Trophoblast cell (in vitro differentiated cells and primary cell): ENCODE results near the gene DSCAM.
A peak's percentile ranks its signal among the peaks of the same experiment; 100 is the strongest.

ENCODE experiments used
- DNase-seq, 2 donors: peaks; one replicate each; pipeline ENCODE4 v3.0.0-alpha.2; 2016
- H2AFZ ChIP-seq: 2 replicates; pipeline ENCODE4 v1.6.1; 2013; ENCODE audit warnings: low read length, moderate library complexity, mild to moderate bottlenecking; ENCODE audit not compliant: insufficient read depth, poor library complexity
- H2AK5ac ChIP-seq: 2 replicates; pipeline ENCODE4 v1.6.1; 2013; ENCODE audit warnings: mild to moderate bottlenecking, low read length
- H2BK120ac ChIP-seq: 2 replicates; pipeline ENCODE4 v1.6.1; 2013; ENCODE audit warnings: low read length, mild to moderate bottlenecking, moderate library complexity; ENCODE audit not compliant: insufficient read depth, poor library complexity
- H2BK12ac ChIP-seq: 2 replicates; pipeline ENCODE4 v1.6.1; 2013; ENCODE audit warnings: mild to moderate bottlenecking, low read length, moderate library complexity
- H2BK5ac ChIP-seq: 2 replicates; pipeline ENCODE4 v1.6.1; 2013; ENCODE audit warnings: low read length, low read depth, moderate library complexity, mild to moderate bottlenecking; ENCODE audit not compliant: poor library complexity
- H3K14ac ChIP-seq: 2 replicates; pipeline ENCODE4 v1.6.1; 2013; ENCODE audit warnings: mild to moderate bottlenecking, low read length
- H3K18ac ChIP-seq: 2 replicates; pipeline ENCODE4 v1.6.1; 2013; ENCODE audit warnings: mild to moderate bottlenecking, low read length
- H3K23ac ChIP-seq: 2 replicates; pipeline ENCODE4 v1.6.1; 2013; ENCODE audit warnings: low read length
- H3K27ac ChIP-seq: 2 replicates; pipeline ENCODE4 v1.5.1; 2013; ENCODE audit warnings: low read depth, mild to moderate bottlenecking, inconsistent platforms, low read length, moderate library complexity
- H3K27me3 ChIP-seq: 2 replicates; pipeline ENCODE4 v1.6.1; 2013; ENCODE audit warnings: inconsistent platforms, mild to moderate bottlenecking, low read length, moderate library complexity; ENCODE audit not compliant: insufficient read depth
- H3K36me3 ChIP-seq, 2 experiments: 1 replicate in 1 of 2; 2 replicates in 1 of 2; pipeline ENCODE4 v1.6.1; 2013; ENCODE audit warnings: low read length in 2 of 2, mild to moderate bottlenecking in 2 of 2, moderate library complexity in 1 of 2; ENCODE audit not compliant: insufficient read depth in 2 of 2, control insufficient read depth in 1 of 2
- H3K4ac ChIP-seq: 2 replicates; pipeline ENCODE4 v1.6.1; 2013; ENCODE audit warnings: low read depth, mild to moderate bottlenecking, low read length, moderate library complexity
- H3K4me1 ChIP-seq, 2 experiments: 1 replicate in 1 of 2; 2 replicates in 1 of 2; pipeline ENCODE4 v1.6.1; 2013; ENCODE audit warnings: low read length in 2 of 2, mild to moderate bottlenecking in 2 of 2, moderate library complexity in 1 of 2; ENCODE audit not compliant: insufficient read depth in 2 of 2, control insufficient read depth in 1 of 2
- H3K4me2 ChIP-seq: 2 replicates; pipeline ENCODE4 v1.6.1; 2013; ENCODE audit warnings: inconsistent platforms, mild to moderate bottlenecking, low read length, moderate library complexity
- H3K4me3 ChIP-seq: 2 replicates; pipeline ENCODE4 v1.5.1; 2013; ENCODE audit warnings: mild to moderate bottlenecking, low read depth, low read length, inconsistent platforms
- H3K79me1 ChIP-seq: one replicate; pipeline ENCODE4 v1.6.1; 2013; ENCODE audit warnings: low read length
- H3K79me2 ChIP-seq: 2 replicates; pipeline ENCODE4 v1.6.1; 2013; ENCODE audit warnings: low read length, mild to moderate bottlenecking; ENCODE audit not compliant: control insufficient read depth, insufficient read depth, poor library complexity
- H3K9ac ChIP-seq: 2 replicates; pipeline ENCODE4 v1.6.1; 2013; ENCODE audit warnings: mild to moderate bottlenecking, low read length
- H3K9me3 ChIP-seq: 2 replicates; pipeline ENCODE4 v1.6.1; 2013; ENCODE audit warnings: low read depth, mild to moderate bottlenecking, control low read depth, inconsistent platforms, low read length; ENCODE audit not compliant: insufficient read depth
- H4K12ac ChIP-seq: 2 replicates; pipeline ENCODE4 v1.6.1; 2013; ENCODE audit warnings: low read depth, mild to moderate bottlenecking, low read length, moderate library complexity
- H4K8ac ChIP-seq: 2 replicates; pipeline ENCODE4 v1.6.1; 2013; ENCODE audit warnings: low read depth, mild to moderate bottlenecking, low read length, moderate library complexity
- H4K91ac ChIP-seq: one replicate; pipeline ENCODE4 v1.6.1; 2013; ENCODE audit warnings: low read depth, mild to moderate bottlenecking, low read length, moderate library complexity
- WGBS: extraction: QIAGEN DNeasy Blood & Tissue Kit; methylation state at CpG from one replicate; pipeline ENCODE4 v1.1.7; 2013; ENCODE audit warnings: missing lambda C conversion rate; ENCODE audit not compliant: insufficient read length, insufficient coverage; ENCODE audit errors: extremely low coverage; 5-methylcytosine and 5-hydroxymethylcytosine counted together

The DSCAM gene

DNA sequence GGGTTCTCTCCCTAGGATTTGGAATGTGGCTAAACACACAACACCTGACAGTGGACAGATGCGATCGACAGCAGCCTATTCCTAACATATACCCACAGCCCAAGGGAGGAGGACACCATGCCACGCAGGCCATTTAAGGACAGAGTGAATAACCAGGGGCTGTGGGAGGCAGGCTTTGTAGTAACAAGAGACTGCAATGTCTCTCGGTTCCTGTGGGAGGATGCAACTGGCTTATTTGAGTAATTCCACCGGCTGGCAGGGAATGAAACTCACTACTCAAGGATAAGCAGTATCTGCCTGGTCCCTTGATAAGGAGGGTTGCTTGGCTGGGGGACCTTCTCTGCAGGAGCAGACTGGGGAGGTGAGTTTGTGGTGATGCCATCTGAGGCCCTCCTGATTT is 870.2 kb downstream of the DSCAM start:
- no CpG with 5 or more reads among the region's 5 CpGs for WGBS
- Histone ChIP-seq H3K9me3 (peaks cover 6% of the 10 kb centered on the region), H3K4me3 (no peak overlapping the region), H4K12ac (no peak overlapping the region), H3K23ac (no peak overlapping the region), H3K79me1 (no peaks in the 10 kb centered on the region), H4K8ac (no peak overlapping the region), H3K9ac (no peak overlapping the region), H3K27ac (no peak overlapping the region), H3K27me3 (no peaks in the 10 kb centered on the region), H3K18ac (no peak overlapping the region), H3K4ac (no peak overlapping the region), H3K4me2 (no peak overlapping the region), H2BK5ac (no peak overlapping the region), H3K79me2 (no peaks in the 10 kb centered on the region), H2AK5ac (no peak overlapping the region), H2BK120ac (no peak overlapping the region), H3K36me3 (no peaks in the 10 kb centered on the region), H2BK12ac (no peak overlapping the region), H3K4me1 (peaks cover 8% of the 10 kb centered on the region in 2 experiments), H2AFZ (no peak overlapping the region), H4K91ac (no peak overlapping the region), H3K14ac (no peak overlapping the region)
- DNase-seq: no peak

DNA sequence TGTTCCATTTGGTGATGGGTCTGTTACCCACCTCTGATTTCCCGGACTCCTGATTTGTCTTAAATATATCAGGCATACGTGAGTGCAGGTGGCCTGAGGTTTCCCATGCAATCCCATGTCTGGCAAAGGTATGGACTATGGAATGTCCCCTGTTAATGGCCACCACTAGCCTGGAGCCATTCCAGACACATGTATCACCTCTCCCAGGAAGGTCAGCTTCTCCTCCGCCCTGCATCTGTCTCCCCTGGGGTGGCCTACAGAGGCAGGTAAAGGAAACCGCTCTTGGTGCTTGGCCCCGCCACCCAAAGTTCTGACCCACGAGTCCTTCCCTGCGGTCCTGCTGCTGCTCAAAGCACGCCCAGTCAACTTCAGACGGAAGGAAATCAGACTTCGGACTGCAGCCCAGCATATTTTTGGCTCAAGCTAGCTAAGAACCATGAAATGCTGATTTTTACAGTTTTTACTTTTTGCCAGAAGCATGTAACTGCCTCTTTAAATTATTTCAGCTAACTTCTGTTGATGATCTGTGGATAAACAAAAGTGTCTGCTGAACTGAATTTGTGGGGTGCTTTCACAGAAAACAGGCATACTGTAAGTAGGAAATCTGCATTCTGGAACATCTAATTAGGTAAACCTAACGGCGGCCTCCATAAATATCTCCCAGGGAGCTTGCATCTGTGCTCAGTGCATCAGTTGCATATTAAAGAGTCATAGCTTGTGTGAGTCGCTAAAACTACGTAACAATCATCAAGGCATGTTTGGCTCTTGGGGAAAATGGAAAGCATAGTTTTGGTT is 873.8 kb downstream of the DSCAM start:
- Histone ChIP-seq H3K18ac (no peak overlapping the region), H2BK12ac (peak overlapping the region; percentile 32), H3K23ac (no peak overlapping the region), H3K79me1 (no peaks in the 10 kb centered on the region), H2AK5ac (no peak overlapping the region), H2BK5ac (no peak overlapping the region), H3K27ac (no peak overlapping the region), H4K91ac (no peak overlapping the region), H3K9me3 (peaks cover 4% of the 10 kb centered on the region), H3K4me1 (peaks cover 8% of the 10 kb centered on the region in 2 experiments), H3K14ac (no peak overlapping the region), H3K4ac (no peak overlapping the region), H2BK120ac (no peak overlapping the region), H4K8ac (no peak overlapping the region), H2AFZ (no peak overlapping the region), H3K79me2 (no peaks in the 10 kb centered on the region), H3K4me3 (no peak overlapping the region), H4K12ac (no peak overlapping the region), H3K27me3 (no peaks in the 10 kb centered on the region), H3K4me2 (no peak overlapping the region), H3K9ac (no peak overlapping the region), H3K36me3 (no peaks in the 10 kb centered on the region)
- no CpG with 5 or more reads among the region's 14 CpGs for WGBS
- DNase-seq: peak; percentile 55 to 59

DNA sequence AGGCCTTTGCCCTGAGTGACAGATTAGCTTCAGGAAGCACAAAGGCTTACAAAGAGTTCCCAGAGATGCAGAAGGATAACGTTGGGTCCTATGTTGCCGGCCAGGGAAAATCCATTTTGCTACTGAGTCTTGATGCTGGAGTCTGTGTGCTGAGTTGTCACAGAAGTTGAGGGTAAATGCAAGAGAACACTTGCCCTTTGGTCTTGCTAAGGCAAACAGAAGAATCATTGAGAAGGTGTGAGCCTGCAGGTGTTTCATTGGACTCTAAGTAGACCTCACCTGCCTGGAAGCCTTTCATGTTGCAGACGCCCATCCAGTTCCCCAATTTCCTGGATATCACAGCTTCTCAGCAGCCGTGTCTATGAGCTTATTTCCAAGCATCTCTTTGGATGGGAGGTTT is 874.5 kb downstream of the DSCAM start:
- no peak overlapping the region for H3K4me3 ChIP-seq
- no peak overlapping the region for H4K12ac ChIP-seq
- no peak overlapping the region for H4K91ac ChIP-seq
- H3K27ac ChIP-seq: no peak overlapping the region
- DNase-seq: peak; percentile 2 to 18
- H3K23ac ChIP-seq: no peak overlapping the region
- H4K8ac ChIP-seq: no peak overlapping the region
- no peak overlapping the region for H2BK12ac ChIP-seq
- H3K27me3 ChIP-seq: no peaks in the 10 kb centered on the region
- no peaks in the 10 kb centered on the region for H3K79me1 ChIP-seq
- no peak overlapping the region for H2BK120ac ChIP-seq
- H3K9me3 ChIP-seq: peaks cover 3% of the 10 kb centered on the region
- H3K36me3 ChIP-seq: no peaks in the 10 kb centered on the region
- no peak overlapping the region for H3K4ac ChIP-seq
- no peaks in the 10 kb centered on the region for H3K79me2 ChIP-seq
- no peak overlapping the region for H3K18ac ChIP-seq
- H2BK5ac ChIP-seq: no peak overlapping the region
- no peak overlapping the region for H2AK5ac ChIP-seq
- WGBS: no CpG with 5 or more reads among the region's 4 CpGs
- H3K4me1 ChIP-seq: peaks cover 8% of the 10 kb centered on the region in 2 experiments
- H3K4me2 ChIP-seq: no peak overlapping the region
- no peak overlapping the region for H2AFZ ChIP-seq
- no peak overlapping the region for H3K9ac ChIP-seq
- no peak overlapping the region for H3K14ac ChIP-seq

DNA sequence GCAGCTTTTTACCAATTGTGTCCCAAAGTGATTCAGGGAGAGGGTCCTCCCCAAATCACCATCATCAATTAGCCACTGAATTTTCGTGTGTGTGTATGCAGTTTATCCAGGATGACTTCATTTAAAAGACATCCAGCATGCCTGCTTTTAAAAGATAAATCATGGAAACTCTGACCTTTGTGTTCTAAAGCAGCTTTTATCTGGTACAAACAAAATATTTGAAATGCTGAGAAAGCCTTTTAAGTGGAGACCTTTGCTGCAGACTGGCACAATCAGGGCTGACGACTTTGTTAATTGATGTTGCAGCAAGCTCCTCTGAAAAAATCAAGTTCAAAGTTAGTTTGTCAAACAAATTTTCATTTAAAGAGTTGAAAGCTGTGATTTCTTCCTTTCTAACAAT is 875.0 kb downstream of the DSCAM start:
- peak; percentile 13 to 79 for DNase-seq
- whole genome bisulfite sequencing: no CpG with 5 or more reads among the region's 2 CpGs
- Histone ChIP-seq H2AK5ac (no peak overlapping the region), H3K36me3 (no peaks in the 10 kb centered on the region), H4K91ac (no peak overlapping the region), H4K8ac (no peak overlapping the region), H3K18ac (no peak overlapping the region), H3K4me1 (peaks cover 8% of the 10 kb centered on the region in 2 experiments), H2AFZ (no peak overlapping the region), H3K4ac (no peak overlapping the region), H3K9me3 (peaks cover 3% of the 10 kb centered on the region), H4K12ac (no peak overlapping the region), H2BK12ac (no peak overlapping the region), H3K79me2 (no peaks in the 10 kb centered on the region), H3K4me3 (no peak overlapping the region), H3K4me2 (no peak overlapping the region), H3K27me3 (no peaks in the 10 kb centered on the region), H2BK5ac (no peak overlapping the region), H2BK120ac (no peak overlapping the region), H3K14ac (no peak overlapping the region), H3K23ac (no peak overlapping the region), H3K79me1 (no peaks in the 10 kb centered on the region), H3K27ac (no peak overlapping the region), H3K9ac (no peak overlapping the region)
